GM12878 (cell line): ENCODE results near the gene KIF21A. TPM values are rescaled to one million over a fixed set of nuclear protein-coding genes. Genes with fewer than 3 reads are reported as not detected.

Experiments used
- ATAC-seq: fragments of 200-7000 bp; cut with Tn5 transposase; 3 replicates; pipeline ENCODE4 v1.9.1; 2020; ENCODE audit warnings: mild to moderate bottlenecking, moderate library complexity
- BruUV-seq: library from RNA; stranded (reverse); fragments of 400-500 nt; replicated peaks from 2 replicates; lab custom pipeline; 2021; lab: Mats Ljungman, UMichigan
- CTCF ChIA-PET: fragments of 300-600 bp; sonication (Branson Sonifier 250); formaldehyde crosslinking; extraction: SDS; loops from one replicate; lab custom pipeline; 2021; ENCODE audit warnings: inconsistent platforms; lab: Yijun Ruan, JAX
- POLR2A ChIA-PET: fragments of 350-600 bp; formaldehyde crosslinking; extraction: SDS; loops from one replicate; lab custom pipeline; 2021; ENCODE audit warnings: inconsistent platforms; lab: Charles Lee
- RAD21 ChIA-PET: fragments of 300-600 bp; sonication (Branson Sonifier 250); formaldehyde crosslinking; loops from one replicate; lab custom pipeline; 2023; ENCODE audit warnings: antibody characterized with exemption; ENCODE audit not compliant: unreplicated experiment; lab: Charles Lee
- SMC1A ChIA-PET: fragments of 300-600 bp; sonication (Branson Sonifier 250); formaldehyde crosslinking; loops from one replicate; lab custom pipeline; 2023; ENCODE audit not compliant: unreplicated experiment, uncharacterized antibody; lab: Charles Lee
- DNase-seq: peaks from one replicate; pipeline ENCODE4 v3.0.0-alpha.2; 2011; ENCODE audit warnings: low read depth, low spot score
- FAIRE-seq: peaks from 3 replicates; lab custom pipeline; 2011; peaks lifted over from hg19 to GRCh38; lab: Jason Lieb, UNC
- H2AFZ ChIP-seq: 2 replicates; pipeline ENCODE4 v1.6.0; 2011; ENCODE audit warnings: low read depth, low read length, control low read depth; ENCODE audit not compliant: control insufficient read depth
- H3K27ac ChIP-seq: 2 replicates; pipeline ENCODE4 v1.5.1; 2011; ENCODE audit warnings: control low read depth; ENCODE audit not compliant: control insufficient read depth, insufficient read depth
- H3K27me3 ChIP-seq, 2 experiments: replicated peaks in 1 of 2; 2 replicates each; pipeline versions ENCODE4 v1.6.0 to v1.6.1; 2011; ENCODE audit warnings: low read length in 1 of 2; ENCODE audit not compliant: control insufficient read depth in 2 of 2, insufficient read depth in 2 of 2
- H3K36me3 ChIP-seq, 2 experiments: 2 replicates each; pipeline ENCODE4 v1.5.1; 2011; ENCODE audit warnings: low read length in 1 of 2; ENCODE audit not compliant: control insufficient read depth in 2 of 2, insufficient read depth in 2 of 2
- H3K4me1 ChIP-seq: 2 replicates; pipeline ENCODE4 v1.6.1; 2011; ENCODE audit warnings: mild to moderate bottlenecking, low read length, moderate library complexity, mixed read lengths; ENCODE audit not compliant: control insufficient read depth, insufficient read depth
- H3K4me2 ChIP-seq: 2 replicates; pipeline ENCODE4 v1.6.0; 2011; ENCODE audit warnings: control low read depth; ENCODE audit not compliant: control insufficient read depth, insufficient read depth
- H3K4me3 ChIP-seq: fragments of 200-600 bp; sonication (generic); 2 replicates; pipeline ENCODE4 v1.5.1; 2016
- H3K79me2 ChIP-seq: 2 replicates; pipeline ENCODE4 v1.6.0; 2011; ENCODE audit warnings: low read length; ENCODE audit not compliant: control insufficient read depth, insufficient read depth
- H3K9ac ChIP-seq: 2 replicates; pipeline ENCODE4 v1.8.0; 2011; ENCODE audit warnings: low read length, control low read depth, mixed read lengths; ENCODE audit not compliant: control insufficient read depth, insufficient read depth
- H3K9me3 ChIP-seq: replicated peaks from 3 replicates; pipeline ENCODE4 v1.5.1; 2011; ENCODE audit warnings: mild to moderate bottlenecking, low read length; ENCODE audit not compliant: control insufficient read depth, insufficient read depth
- H4K20me1 ChIP-seq: 2 replicates; pipeline ENCODE4 v1.6.0; 2011; ENCODE audit not compliant: control insufficient read depth, insufficient read depth
- BACH1 ChIP-seq: fragments of 450-650 bp; IDR thresholded peaks from 2 replicates; pipeline ENCODE4 v1.6.1; 2017; ENCODE audit warnings: mild to moderate bottlenecking, borderline replicate concordance
- CHD1 ChIP-seq: IDR thresholded peaks from 2 replicates; pipeline ENCODE4 v1.6.1; 2012; ENCODE audit warnings: low read depth, low read length, improper control_type of control experiment
- CHD4 ChIP-seq: fragments of 200-600 bp; sonication (generic); IDR thresholded peaks from 2 replicates; pipeline ENCODE4 v1.6.1; 2016; ENCODE audit warnings: mild to moderate bottlenecking
- CREM ChIP-seq: IDR thresholded peaks from 2 replicates; pipeline ENCODE4 v1.6.1; 2014; ENCODE audit warnings: antibody characterized with exemption, low read depth
- CUX1 ChIP-seq: IDR thresholded peaks from 2 replicates; pipeline ENCODE4 v1.6.1; 2012; ENCODE audit warnings: improper control_type of control experiment, low read depth, low read length; ENCODE audit not compliant: insufficient replicate concordance
- ESRRA ChIP-seq: IDR thresholded peaks from 2 replicates; pipeline ENCODE4 v1.6.1; 2012; ENCODE audit warnings: mild to moderate bottlenecking, low read length, improper control_type of control experiment
- HCFC1 ChIP-seq: fragments of 150-350 bp; IDR thresholded peaks from 2 replicates; pipeline ENCODE4 v1.6.1; 2014; ENCODE audit warnings: low read length
- HDAC2 ChIP-seq: fragments of 200-600 bp; sonication (generic); IDR thresholded peaks from 2 replicates; pipeline ENCODE4 v1.6.1; 2017
- MXI1 ChIP-seq: fragments of 150-350 bp; IDR thresholded peaks from 2 replicates; pipeline ENCODE4 v1.6.1; 2011; ENCODE audit warnings: low read depth, mild to moderate bottlenecking, inconsistent platforms, low read length, improper control_type of control experiment
- MYB ChIP-seq: fragments of 150-350 bp; IDR thresholded peaks from 2 replicates; pipeline ENCODE4 v1.6.1; 2014; ENCODE audit warnings: mild to moderate bottlenecking, low read depth, low read length, borderline replicate concordance
- NFXL1 ChIP-seq: fragments of 450-650 bp; IDR thresholded peaks from 2 replicates; pipeline ENCODE4 v1.6.1; 2017; ENCODE audit warnings: antibody characterized with exemption, mild to moderate bottlenecking, borderline replicate concordance
- PAX5 ChIP-seq: IDR thresholded peaks from 2 replicates; pipeline ENCODE4 v1.6.1; 2011; ENCODE audit warnings: low read depth, low read length, borderline replicate concordance
- RB1 ChIP-seq: fragments of 450-650 bp; formaldehyde crosslinking; IDR thresholded peaks from 2 replicates; pipeline ENCODE4 v1.6.1; 2017; ENCODE audit warnings: mild to moderate bottlenecking, borderline replicate concordance
- RELB ChIP-seq: fragments of 450-650 bp; IDR thresholded peaks from 2 replicates; pipeline ENCODE4 v1.6.1; 2017; ENCODE audit warnings: low read depth, mild to moderate bottlenecking, moderate library complexity
- SIN3A ChIP-seq: IDR thresholded peaks from 2 replicates; pipeline ENCODE4 v1.6.1; 2012; ENCODE audit warnings: low read depth, low read length, improper control_type of control experiment
- USF2 ChIP-seq: IDR thresholded peaks from 2 replicates; pipeline ENCODE4 v1.6.1; 2011; ENCODE audit warnings: low read depth, low read length, improper control_type of control experiment, borderline replicate concordance
- YY1 ChIP-seq: IDR thresholded peaks from 2 replicates; pipeline ENCODE4 v1.6.1; 2011; ENCODE audit warnings: low read depth, mild to moderate bottlenecking, low read length
- ZNF207 ChIP-seq: fragments of 450-650 bp; IDR thresholded peaks from 2 replicates; pipeline ENCODE4 v1.6.1; 2014; ENCODE audit warnings: antibody characterized with exemption, mild to moderate bottlenecking, borderline replicate concordance
- in situ Hi-C: fragments of 300-500 bp; cut with MboI; formaldehyde crosslinking; loops from 9 replicates; pipeline ENCODE4 v1.14.3; 2018; ENCODE audit warnings: mixed read lengths
- intact Hi-C: fragments of 100-400 bp; cut with micrococcal nuclease; formaldehyde crosslinking; loops from one replicate; pipeline ENCODE4 v1.14.2; 2022; ENCODE audit not compliant: unreplicated experiment
- polyA plus RNA-seq, 11 experiments: library from polyadenylated mRNA; depleted of rRNA in 4 of 11; unstranded in 6 of 11; stranded (reverse) in 5 of 11; fragments of >200 nt; fragmentation: Nextera tagmentation in 4 of 11; fragmentation: Illumina TruSeq in 1 of 11; extraction: Ambion mirVana in 4 of 11; extraction: Trizol in 1 of 11; gene quantifications; 1 replicate in 1 of 11; 2 replicates in 10 of 11; pipeline versions ENCODE4 v1.2.1 to v1.2.3, GENCODE V29; 2011 to 2016; ENCODE audit warnings: inconsistent platforms in 2 of 11, missing spikeins in 2 of 11, low read depth in 1 of 11
- total RNA-seq, 4 experiments: library from RNA; depleted of rRNA in 3 of 4; stranded (reverse); fragments of >200 nt in 3 of 4; fragmentation: Illumina TruSeq in 1 of 4; extraction: Trizol in 1 of 4; gene quantifications; 2 replicates each; pipeline versions ENCODE4 v1.2.1 to v1.2.3, GENCODE V29; 2013 to 2021

The KIF21A gene
- total and polyA plus RNA-seq, 10 of the 15 experiments (the other 5 are each of a cell fraction or from before 2014, with no cell fraction given), result 21.3 to 42.1 (median 24.5) TPM

- TF ChIP-seq RELB, result no peak
- TF ChIP-seq CREM, result no peak
- no peak for TF ChIP-seq YY1
These were observed 9.1 kb upstream of the KIF21A start (continued) for GRCh38 chr12:39451977-39452376.

GRCh38 chr12:39448038-39448437 is 5.1 kb upstream of the KIF21A start:
- ChIA-PET POLR2A (no interaction called here), SMC1A (interaction anchor here (0.7 kb wide), 1 partner anchor 990 kb away, joined by 3 read pairs; no protein-coding TSS in a partner anchor), CTCF (no interaction called here), RAD21 (no interaction called here)
- DNase-seq (no peak), FAIRE-seq (no peak), ATAC-seq (no peak)
- no peak overlapping the region for H3K4me3 ChIP-seq
- no peak overlapping the region for H3K27ac ChIP-seq
- H3K4me2 ChIP-seq, result no peak overlapping the region
- no peaks in the 10 kb centered on the region for H3K36me3 ChIP-seq
- no TSS peak for BruUV-seq
- in situ Hi-C loops (loop anchor here (25.0 kb wide), 3 partner anchors 111 to 761 kb away; no protein-coding TSS in a partner anchor), intact Hi-C loops (no loop called here)
- H3K9ac ChIP-seq, result no peak overlapping the region
- H3K4me1 ChIP-seq, result no peaks in the 10 kb centered on the region; the same call in 1 of the 2 replicates
- H3K79me2 ChIP-seq, result no peaks in the 10 kb centered on the region
- no peaks in the 10 kb centered on the region for H3K27me3 ChIP-seq
- H4K20me1 ChIP-seq, result no peaks in the 10 kb centered on the region
- H3K9me3 ChIP-seq, result no peaks in the 10 kb centered on the region; the same call in 2 of the 3 replicates
- no peak overlapping the region for H2AFZ ChIP-seq
- TF ChIP-seq MYB (no peak), HCFC1 (no peak), ESRRA (no peak), CHD1 (no peak), NFXL1 (no peak), BACH1 (no peak), MXI1 (no peak), RB1 (no peak), CHD4 (no peak), USF2 (no peak), CUX1 (no peak), HDAC2 (no peak), ZNF207 (no peak), PAX5 (no peak), SIN3A (no peak)
